Muscle of leg (tissue), 11 donors: Measurements from ENCODE around the gene TLNRD1. TPM values are rescaled to one million over a fixed set of nuclear protein-coding genes. Genes with fewer than 3 reads are reported as not detected.

ENCODE experiments used
- DNase-seq: peaks from one replicate; pipeline ENCODE4 v3.0.0; 2013
- H3K27ac ChIP-seq: one replicate; pipeline ENCODE4 v1.5.1; 2013; ENCODE audit warnings: mild to moderate bottlenecking, low read length, control low read depth
- H3K27me3 ChIP-seq: one replicate; pipeline ENCODE4 v1.6.1; 2013; ENCODE audit warnings: low read length; ENCODE audit not compliant: control insufficient read depth, insufficient read depth
- H3K36me3 ChIP-seq: one replicate; pipeline ENCODE4 v1.6.1; 2013; ENCODE audit warnings: low read length; ENCODE audit not compliant: control insufficient read depth, insufficient read depth
- H3K4me1 ChIP-seq: one replicate; pipeline ENCODE4 v1.6.1; 2013; ENCODE audit warnings: low read length; ENCODE audit not compliant: control insufficient read depth, insufficient read depth
- H3K4me3 ChIP-seq: one replicate; pipeline ENCODE4 v1.5.1; 2013; ENCODE audit warnings: low read length, control low read depth
- H3K9me3 ChIP-seq: replicated peaks from 2 replicates; pipeline ENCODE4 v1.6.1; 2013; ENCODE audit warnings: low read depth, low read length; ENCODE audit not compliant: control insufficient read depth
- WGBS: methylation state at CpG from one replicate; pipeline ENCODE4 v1.1.5; 2013; ENCODE audit warnings: missing lambda C conversion rate; ENCODE audit not compliant: insufficient coverage; 5-methylcytosine and 5-hydroxymethylcytosine counted together
- polyA plus RNA-seq, 8 donors: library from polyadenylated mRNA; unstranded; fragments of 120-200 nt; gene quantifications; one replicate each; pipeline versions ENCODE4 v1.2.1 to v1.2.3, GENCODE V29; 2013; ENCODE audit warnings: inconsistent platforms in 1 of 8, low replicate concordance in 1 of 8; ENCODE audit not compliant: insufficient read length in 8 of 8, insufficient read depth in 1 of 8
- total RNA-seq: library from RNA; stranded (reverse); fragments of 120-200 nt; gene quantifications from one replicate; pipeline ENCODE4 v1.2.4, GENCODE V29; 2013

TLNRD1 gene
- total and polyA plus RNA-seq, 9 donors, result 7.8 to 18.2 (median 15.6) TPM

DNA sequence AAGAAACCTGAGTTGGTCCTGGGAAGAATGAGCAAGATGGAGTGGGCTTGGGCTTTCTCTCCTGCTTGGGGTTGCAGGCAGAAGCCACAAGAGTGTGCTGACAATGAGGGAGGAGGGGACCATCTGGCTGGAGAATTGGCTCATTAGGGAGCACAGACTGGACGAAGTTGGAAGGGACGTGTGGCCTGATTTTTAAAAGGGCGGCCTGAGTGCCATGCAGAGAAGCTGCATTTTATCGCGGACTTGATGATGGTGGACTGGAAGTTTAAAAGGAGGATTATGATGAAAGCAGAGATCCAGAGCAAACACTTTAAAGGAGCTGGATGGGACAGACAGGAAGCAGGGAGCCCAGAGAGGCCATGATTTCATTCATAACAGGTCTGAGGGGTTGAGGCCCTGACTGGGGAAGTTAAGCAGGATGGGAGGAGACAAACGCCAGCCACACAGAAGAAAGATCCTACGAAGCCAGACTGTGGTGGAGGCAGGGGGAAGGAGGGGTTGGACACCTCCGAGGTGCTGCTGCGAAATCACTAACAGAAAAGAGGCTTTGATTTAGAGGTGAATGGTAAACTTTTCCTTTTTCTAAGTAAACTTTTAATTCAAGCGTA is 23.6 kb downstream of the TLNRD1 start:
- peak overlapping the region; percentile 87 for H3K27ac ChIP-seq

DNA sequence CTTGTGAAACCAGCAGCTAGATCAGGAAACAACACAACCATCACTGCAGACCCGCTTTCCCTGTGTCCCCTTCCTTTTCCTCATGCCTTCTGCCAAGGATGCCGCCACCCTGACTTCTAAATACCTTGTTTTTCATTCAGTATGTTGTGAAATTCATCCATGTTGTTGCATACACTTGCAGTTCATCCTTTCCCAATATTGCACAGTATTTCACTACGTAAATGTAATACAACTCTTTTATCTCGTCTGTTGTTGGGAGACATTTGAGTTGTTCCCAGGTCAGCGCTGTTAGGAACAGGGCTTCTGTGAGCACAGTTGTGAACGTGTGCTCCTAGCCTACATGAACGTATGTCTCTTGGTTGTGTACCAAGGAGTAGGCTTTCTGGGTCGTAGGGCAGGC is 24.2 kb downstream of the TLNRD1 start:
- peaks cover 43% of the 10 kb centered on the region for H3K4me1 ChIP-seq
- WGBS, result 100% methylated on average over 1 of the region's 8 CpGs

More for the DNA sequence above, 23.6 kb downstream of the TLNRD1 start:
- H3K36me3 ChIP-seq, result no peaks in the 10 kb centered on the region
- H3K4me1 ChIP-seq, result peaks cover 38% of the 10 kb centered on the region
- H3K4me3 ChIP-seq, result no peak overlapping the region
- DNase-seq, result peak; percentile 81
- H3K9me3 ChIP-seq, result no peaks in the 10 kb centered on the region
- 36% methylated on average over 6 of the region's 10 CpGs for WGBS
- H3K27me3 ChIP-seq, result no peaks in the 10 kb centered on the region

DNA sequence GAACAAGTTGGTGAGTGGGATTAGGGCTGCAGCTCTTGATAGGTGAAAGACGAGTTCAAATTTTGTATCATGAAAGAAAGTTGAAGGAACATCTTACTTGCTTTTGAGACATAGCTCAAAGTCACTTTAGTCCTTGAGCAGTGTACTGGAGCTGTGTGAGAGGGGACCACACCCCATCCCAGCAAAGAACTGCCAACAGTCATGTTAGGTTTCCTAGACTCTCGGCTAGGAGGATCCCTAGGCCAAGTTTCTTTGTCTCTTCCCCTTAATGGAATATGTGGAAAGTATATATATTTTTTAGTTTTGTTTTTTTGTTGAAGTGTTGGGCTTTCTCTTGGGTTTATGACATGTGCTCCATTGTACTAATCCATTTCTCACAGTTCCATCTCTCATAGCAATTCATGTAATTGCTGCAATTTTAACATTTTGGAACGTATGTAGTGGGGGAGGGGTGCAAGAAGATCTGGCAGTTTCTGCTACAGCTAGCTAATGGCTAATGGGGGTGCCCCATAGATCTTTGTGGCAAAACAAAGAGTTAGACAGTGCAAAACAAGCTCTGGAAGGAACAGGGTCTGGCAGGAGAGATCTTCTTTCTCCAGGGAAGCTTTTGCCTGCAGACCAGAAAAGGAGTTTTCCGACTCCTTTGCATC is 25.1 kb downstream of the TLNRD1 start:
- Histone ChIP-seq H3K36me3 (no peaks in the 10 kb centered on the region), H3K4me3 (no peak overlapping the region), H3K9me3 (peaks cover 3% of the 10 kb centered on the region), H3K27ac (peak overlapping the region; percentile 37), H3K4me1 (peaks cover 43% of the 10 kb centered on the region), H3K27me3 (no peaks in the 10 kb centered on the region)
- peak; percentile 76 for DNase-seq
- 35% methylated on average over 2 of the region's 4 CpGs for WGBS

More for the DNA sequence above, 24.2 kb downstream of the TLNRD1 start:
- H3K9me3 ChIP-seq, result peaks cover 3% of the 10 kb centered on the region
- DNase-seq, result no peak
- no peaks in the 10 kb centered on the region for H3K36me3 ChIP-seq
- no peak overlapping the region for H3K4me3 ChIP-seq
- no peak overlapping the region for H3K27ac ChIP-seq
- no peaks in the 10 kb centered on the region for H3K27me3 ChIP-seq

DNA sequence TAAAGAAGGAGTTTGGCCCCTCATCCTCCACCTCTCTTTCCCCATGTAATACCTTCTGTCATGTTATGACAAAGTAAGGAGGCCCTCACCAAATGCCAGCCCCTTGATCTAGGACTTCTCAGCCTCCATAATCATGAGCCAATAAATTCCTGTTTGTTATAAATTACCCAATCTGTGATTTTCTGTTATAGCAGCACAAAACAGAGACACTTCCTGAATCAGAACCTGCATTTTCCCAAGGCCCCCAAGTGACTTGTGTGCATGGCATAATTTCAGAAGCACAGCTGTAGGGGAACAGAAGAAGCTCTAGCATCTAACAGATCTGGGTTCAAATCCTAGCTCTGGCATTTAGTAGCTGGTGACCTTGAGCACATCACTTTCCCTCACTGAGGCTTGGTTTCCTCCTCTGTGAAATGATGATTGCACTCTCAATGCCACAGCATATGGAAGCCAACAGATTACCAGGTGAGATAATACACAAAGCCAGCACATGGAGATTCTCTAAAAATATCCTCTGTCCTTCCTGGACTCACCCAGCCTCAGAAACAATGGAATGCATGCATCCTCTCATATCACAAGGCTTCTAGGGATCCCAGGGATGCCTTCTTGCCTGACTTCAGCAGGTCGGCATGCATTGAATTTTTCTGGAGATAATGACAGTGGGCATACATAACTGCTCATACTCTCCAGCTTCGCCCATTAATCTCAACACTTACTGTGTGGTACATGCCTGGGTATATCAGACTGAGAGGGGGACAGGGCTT is 26.3 kb downstream of the TLNRD1 start:
- H3K27me3 ChIP-seq, result no peaks in the 10 kb centered on the region
- peaks cover 3% of the 10 kb centered on the region for H3K9me3 ChIP-seq
- H3K27ac ChIP-seq, result peak overlapping the region; percentile 39
- WGBS, result no CpG with 5 or more reads among the region's 2 CpGs
- peaks cover 43% of the 10 kb centered on the region for H3K4me1 ChIP-seq
- no peak overlapping the region for H3K4me3 ChIP-seq
- DNase-seq, result no peak
- H3K36me3 ChIP-seq, result no peaks in the 10 kb centered on the region

DNA sequence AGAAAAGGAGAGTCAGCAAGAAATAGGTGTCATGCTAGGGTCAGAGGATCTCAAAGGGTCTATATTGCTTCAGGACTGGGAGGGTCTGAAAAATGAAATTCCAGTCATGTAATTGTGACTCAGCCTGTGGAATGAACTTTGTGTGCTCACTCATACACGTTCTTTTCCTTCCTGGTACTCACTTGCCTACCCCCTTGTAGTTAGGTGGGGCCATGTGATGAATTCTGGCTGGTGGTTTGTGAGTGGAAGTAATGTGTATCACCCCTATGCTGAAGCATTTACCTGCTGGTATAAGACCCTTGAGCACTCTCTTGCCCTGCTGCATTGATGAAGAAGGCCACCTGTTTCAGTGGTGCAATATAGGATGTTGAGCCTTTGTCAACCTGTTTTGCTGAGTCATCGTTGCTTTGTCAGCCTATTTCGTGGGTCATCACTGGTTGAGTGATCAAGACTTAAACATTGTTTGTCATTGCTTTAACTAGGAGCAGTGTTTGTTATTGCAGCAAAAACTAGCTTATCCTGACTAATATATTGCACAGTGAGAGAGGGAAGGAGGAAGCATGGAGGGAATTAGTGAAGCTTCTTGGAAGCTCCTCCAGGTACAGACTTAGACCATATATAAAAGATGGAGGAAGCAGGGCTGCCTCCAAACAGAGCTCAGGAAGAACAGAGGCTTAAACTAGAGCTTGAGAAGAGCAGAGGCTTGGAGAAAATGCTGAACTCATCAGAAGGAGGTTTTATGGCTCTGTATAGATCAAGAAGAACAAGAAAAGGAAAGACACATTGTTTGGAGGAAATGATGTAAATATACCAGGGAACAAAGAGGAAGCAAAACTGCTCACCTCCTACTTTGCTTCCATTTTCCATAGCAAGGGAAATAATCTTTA is 28.9 kb downstream of the TLNRD1 start:
- H3K27ac ChIP-seq, result peak overlapping the region; percentile 48
- WGBS, result 100% methylated on average over 2 of the region's 3 CpGs
- peaks cover 3% of the 10 kb centered on the region for H3K9me3 ChIP-seq
- H3K27me3 ChIP-seq, result no peaks in the 10 kb centered on the region
- DNase-seq, result peak; percentile 55
- H3K4me3 ChIP-seq, result no peak overlapping the region
- H3K4me1 ChIP-seq, result peaks cover 30% of the 10 kb centered on the region
- H3K36me3 ChIP-seq, result no peaks in the 10 kb centered on the region

DNA sequence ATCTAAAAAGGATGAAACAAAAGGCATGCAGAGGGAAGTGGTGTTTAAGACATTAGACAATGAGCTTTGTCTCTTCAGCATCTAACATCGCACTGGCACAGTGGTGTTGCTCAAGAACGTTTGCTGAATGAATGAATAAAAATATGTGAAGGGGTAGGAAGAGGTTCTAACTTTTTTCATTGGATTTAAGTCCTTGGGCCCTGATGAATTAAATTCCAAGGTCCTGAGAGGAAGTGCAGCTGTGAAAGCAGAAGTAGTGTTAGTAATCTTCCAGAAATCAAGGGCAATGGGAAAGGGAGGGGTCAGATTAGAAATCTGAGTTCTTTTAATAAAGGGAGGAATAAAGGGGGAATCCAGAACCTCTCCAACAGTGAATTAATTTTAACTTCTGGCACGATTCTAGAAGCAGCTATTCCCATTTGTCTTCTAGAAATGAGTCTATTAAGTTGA is 29.6 kb downstream of the TLNRD1 start:
- Histone ChIP-seq H3K27me3 (no peaks in the 10 kb centered on the region), H3K4me3 (no peak overlapping the region), H3K9me3 (peaks cover 3% of the 10 kb centered on the region), H3K36me3 (no peaks in the 10 kb centered on the region), H3K4me1 (peaks cover 24% of the 10 kb centered on the region), H3K27ac (peak overlapping the region; percentile 39)
- DNase-seq, result peak; percentile 44
- 76% methylated on average over 2 of the region's 3 CpGs for WGBS

DNA sequence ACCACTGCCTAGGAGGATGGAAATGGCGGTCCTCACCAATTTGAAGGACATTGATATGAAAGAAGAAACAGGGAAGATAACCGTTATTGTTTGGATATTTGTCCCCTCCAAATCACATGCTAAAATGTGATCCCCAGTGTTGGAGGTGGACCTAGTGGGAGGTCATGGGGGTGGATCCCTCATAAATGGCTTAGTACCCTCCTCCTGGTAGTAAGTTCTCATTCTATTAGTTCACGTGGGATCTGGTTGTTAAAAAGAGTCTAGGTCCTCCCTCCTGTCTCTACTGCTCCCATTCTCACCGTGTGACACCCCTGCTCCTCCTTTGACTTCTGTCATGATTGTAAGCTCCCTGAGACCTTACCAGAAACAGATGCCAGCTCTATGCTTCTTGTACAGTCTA is 30.5 kb downstream of the TLNRD1 start:
- Histone ChIP-seq H3K4me1 (peaks cover 18% of the 10 kb centered on the region), H3K9me3 (peaks cover 3% of the 10 kb centered on the region), H3K27ac (no peak overlapping the region), H3K36me3 (no peaks in the 10 kb centered on the region), H3K4me3 (no peak overlapping the region), H3K27me3 (no peaks in the 10 kb centered on the region)
- WGBS, result 100% methylated on average over 1 of the region's 4 CpGs
- no peak for DNase-seq

DNA sequence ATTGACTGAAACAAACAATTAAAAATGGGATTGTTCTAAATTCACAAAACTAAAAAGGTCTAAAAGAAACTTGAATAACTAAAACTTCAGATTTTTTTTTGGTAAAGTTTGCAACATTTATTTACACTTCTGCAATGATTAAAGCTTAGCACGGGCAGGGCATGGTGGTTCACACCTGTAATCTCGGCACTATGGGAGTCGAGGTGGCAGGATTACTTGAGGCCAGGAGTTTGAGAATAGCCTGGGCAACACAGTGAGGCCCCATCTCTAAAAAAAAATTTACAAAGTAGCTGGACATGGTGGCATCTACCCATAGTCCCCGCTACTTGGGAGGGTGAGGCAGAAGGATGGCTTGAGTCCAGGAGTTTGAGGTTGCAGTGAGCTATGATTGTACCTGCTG is 31.6 kb downstream of the TLNRD1 start:
- WGBS, result 92% methylated on average over 2 of the region's 4 CpGs
- H3K27ac ChIP-seq, result no peak overlapping the region
- H3K4me1 ChIP-seq, result peaks cover 8% of the 10 kb centered on the region
- no peaks in the 10 kb centered on the region for H3K36me3 ChIP-seq
- H3K27me3 ChIP-seq, result no peaks in the 10 kb centered on the region
- no peak overlapping the region for H3K4me3 ChIP-seq
- no peak for DNase-seq
- H3K9me3 ChIP-seq, result peaks cover 3% of the 10 kb centered on the region

DNA sequence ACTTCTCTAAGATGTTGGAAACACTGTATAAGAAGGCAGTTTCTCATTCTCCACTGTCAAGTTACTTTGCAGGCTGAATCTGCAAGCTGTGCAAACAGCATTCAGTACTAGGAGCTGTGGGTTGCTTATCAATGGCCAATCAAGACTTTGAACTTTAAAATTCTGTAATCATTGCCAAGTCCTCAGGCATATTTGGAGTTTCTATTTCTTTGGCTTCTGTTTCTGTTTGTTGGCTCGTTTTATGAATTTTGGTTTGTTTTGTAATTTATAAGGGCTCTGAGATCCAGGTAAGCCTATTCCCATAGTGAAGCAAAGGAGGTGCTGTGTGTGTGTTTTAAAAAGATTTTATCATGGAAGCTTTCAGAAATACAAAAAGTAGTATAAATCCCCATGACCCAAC is 32.1 kb downstream of the TLNRD1 start:
- no peaks in the 10 kb centered on the region for H3K36me3 ChIP-seq
- H3K27me3 ChIP-seq, result no peaks in the 10 kb centered on the region
- H3K27ac ChIP-seq, result no peak overlapping the region
- H3K4me1 ChIP-seq, result peaks cover 8% of the 10 kb centered on the region
- no peak overlapping the region for H3K4me3 ChIP-seq
- no peak for DNase-seq
- no CpG with 5 or more reads among the region's 1 CpG for WGBS
- peaks cover 3% of the 10 kb centered on the region for H3K9me3 ChIP-seq
